CD4-positive, alpha-beta T cell treated with Interleukin-4 for 1 hour (primary cell): ENCODE results near the gene MYMK.
"Not testable (repeated sequence)": the region's sequence is repeated elsewhere in the genome, so short reads cannot be mapped to it uniquely, and the experiment has no call there.

Experiments
- DNase-seq, 2 donors: peaks; one replicate each; pipeline ENCODE4 v3.0.0-alpha.2; 2020 to 2022

Gene MYMK

DNA sequence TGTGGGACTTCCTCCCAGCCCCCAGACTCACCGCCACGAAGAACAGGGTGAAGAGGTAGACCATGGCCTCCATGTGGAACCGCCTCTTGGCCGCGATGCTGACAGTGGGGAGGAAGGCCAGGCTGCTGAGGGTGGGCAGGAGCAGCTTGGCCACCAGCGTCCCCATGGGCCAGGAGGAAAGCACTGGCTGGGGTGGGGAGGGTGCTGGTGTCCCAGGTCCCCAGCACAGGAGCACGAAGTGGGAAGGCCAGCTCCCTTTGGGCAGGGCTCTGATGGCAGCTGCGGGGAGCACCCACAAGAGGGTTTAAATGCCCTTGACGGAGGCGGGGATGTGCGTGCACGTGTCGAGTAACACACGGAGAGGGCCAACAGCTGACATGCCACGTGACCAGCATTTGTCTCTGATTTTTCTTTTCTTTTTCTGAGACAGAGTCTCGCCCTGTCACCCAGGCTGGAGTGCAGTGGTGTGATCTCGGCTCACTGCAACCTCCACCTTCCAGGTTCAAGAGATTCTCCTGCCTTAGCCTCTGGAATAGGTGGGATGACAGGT, at the start of gene MYMK:
MYMK (minus strand) TSS at position 281 of the 550 bp plus-strand sequence; CDS start at position 166, 115 bp downstream.
- DNase-seq, result no peak

DNA sequence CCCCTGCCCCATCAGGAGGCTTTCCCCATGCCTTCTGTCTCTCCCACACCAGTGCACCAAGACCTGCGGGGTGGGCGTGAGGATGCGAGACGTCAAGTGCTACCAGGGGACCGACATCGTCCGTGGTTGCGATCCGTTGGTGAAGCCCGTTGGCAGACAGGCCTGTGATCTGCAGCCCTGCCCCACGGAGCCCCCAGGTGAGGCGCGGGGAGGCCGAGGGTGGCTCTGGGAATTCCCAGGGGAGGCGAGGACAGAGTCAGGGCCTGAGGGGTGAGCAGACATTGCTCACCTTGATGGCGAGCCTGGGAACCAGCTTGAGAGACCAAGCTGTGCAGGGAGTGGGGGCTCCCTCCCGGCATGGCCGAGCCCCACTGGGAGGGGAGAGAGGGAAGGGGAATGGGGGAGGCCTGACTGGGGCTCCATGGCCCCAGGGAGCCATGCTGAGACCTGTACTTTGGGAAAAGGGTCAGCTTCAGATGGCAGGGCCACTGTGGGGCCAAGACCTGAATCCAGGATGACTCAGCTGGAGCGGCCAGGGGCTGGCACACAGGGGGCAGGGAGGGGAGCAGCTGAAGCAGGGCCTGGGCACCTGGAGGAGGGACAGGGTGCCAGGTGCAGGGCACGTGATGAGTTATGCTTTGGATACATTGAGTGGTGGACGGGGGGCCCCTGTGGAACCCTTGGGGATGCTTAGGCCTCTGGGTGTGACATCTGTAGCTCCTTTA, 49.2 kb upstream of the MYMK start:
- no peak for DNase-seq

GRCh38 chr9:133572821-133573361, 48.1 kb upstream of the MYMK start:
- no peak for DNase-seq

DNA sequence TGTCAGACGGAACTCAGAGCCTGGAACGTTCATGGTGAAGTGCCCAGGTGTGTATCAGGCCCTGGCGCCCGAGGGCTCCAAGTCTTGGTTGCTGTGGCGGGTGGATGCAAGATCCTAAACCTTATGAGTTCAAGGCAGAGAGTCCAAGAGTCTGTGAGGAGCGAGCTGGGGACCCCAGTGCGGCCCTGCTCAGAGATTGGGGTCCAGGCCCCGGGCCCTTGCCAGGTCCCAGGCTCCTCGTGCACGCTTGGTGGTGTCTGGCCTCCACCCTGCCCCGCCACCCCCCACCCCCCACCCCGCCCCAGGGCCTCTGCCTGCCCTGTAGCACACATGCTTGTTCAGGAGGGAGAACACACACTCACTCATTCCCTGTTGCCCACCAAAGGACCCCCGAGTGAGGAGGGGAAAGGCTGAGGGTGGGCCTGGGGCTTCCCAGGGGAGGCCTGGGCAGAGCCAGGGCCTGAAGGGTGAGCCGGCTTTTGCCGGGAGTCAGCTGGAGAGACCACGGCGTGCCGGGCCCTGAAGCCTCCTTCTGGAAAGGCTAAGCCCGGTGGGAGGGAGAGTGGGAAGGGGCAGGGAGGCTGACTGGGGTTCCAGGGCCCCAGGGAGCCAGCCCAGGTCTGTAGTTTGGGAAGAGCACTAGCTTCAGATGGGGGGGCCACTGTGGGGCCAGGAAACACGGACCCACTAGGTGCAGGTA, 47.3 kb upstream of the MYMK start:
- no peak for DNase-seq

GRCh38 chr9:133571391-133571890, 46.7 kb upstream of the MYMK start:
- DNase-seq, result no peak

DNA sequence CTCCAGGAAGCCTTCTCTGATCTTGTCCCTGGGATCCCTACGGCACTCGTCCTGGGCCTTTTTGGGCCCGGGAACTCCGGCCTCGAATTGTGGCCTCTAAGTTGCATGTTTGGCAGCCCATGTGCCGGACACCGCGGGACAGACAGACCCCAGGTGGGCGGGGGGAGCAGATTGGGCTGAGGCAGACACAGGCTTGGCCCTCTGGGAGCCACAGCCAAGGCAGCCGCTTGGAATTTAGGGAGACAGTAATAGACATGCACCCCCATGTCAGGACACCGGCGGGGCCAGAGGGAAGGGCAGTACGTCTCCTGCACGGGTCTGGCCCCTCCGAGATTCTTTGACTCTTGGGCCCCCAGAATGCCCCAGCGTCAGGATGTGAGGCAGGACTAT, 45.9 kb upstream of the MYMK start:
- DNase-seq, result no peak

GRCh38 chr9:133569891-133570690, 45.3 kb upstream of the MYMK start:
- no peak for DNase-seq

- DNase-seq, result no peak
Measured at GRCh38 chr9:133569121-133569785, 44.5 kb upstream of the MYMK start.

DNA sequence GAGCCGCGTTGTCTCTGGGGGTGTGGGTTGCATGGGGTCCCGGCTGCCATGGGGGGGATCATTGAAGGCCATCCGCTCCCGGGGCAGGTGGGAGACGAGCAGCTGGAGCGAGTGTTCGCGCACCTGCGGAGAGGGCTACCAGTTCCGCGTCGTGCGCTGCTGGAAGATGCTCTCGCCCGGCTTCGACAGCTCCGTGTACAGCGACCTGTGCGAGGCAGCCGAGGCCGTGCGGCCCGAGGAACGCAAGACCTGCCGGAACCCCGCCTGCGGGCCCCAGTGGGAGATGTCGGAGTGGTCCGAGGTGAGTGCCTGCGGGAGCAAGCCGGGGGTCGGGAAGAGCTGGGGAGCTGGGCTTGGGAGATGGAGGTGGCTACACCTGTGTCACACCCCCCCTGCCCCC, 43.4 kb upstream of the MYMK start:
- DNase-seq, result no peak

DNA sequence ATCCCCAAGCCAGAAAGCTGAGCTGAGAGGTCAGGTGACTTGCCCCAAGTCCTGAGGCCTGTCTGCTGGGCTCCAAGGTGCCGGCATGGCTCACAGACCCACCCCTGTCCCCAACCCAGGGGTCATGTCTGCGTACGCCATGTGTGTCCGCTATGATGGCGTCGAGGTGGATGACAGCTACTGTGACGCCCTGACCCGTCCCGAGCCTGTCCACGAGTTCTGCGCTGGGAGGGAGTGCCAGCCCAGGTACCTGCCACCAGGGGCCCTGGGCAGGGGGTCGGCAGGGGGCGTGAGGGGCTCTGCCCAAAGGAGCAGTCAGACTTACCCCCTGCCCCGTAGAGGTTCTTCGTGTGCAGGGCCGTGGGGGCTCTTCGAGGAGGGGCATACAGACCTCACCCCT, 42.1 kb upstream of the MYMK start:
- DNase-seq, result no peak

- DNase-seq, result no peak
Measured at GRCh38 chr9:133566382-133566781, 41.6 kb upstream of the MYMK start.

DNA sequence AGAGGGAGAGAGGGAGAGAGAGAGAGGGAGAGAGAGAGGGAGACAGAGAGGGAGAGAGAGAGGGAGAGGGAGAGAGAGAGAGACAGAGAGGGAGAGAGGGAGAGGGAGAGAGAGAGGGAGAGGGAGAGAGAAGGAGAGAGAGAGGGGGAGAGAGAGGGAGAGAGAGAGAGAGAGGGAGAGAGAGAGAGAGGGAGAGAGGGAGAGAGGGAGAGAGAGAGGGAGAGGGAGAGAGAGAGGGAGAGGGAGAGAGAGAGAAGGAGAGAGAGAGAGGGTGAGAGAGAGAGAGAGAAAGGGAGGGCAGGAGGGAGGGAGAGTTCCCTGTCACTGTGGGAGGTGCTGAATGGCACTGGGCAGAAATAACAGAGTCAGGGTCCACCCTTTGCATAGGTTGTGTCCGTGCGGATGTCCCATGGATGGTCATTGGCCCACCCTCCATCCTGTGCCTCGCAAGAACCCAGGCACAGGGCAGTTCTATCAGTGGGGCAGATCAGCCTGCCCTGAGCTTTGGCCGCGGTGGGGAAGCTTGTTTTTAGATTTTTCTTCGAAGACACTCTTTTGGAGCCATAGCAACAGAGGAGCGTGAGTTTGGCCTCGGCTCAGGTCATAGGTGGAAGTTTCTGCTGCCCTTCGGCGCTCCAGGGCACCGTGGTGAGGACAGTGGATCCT, 39.8 kb upstream of the MYMK start:
- DNase-seq, result no peak

- DNase-seq, result not testable (repeated sequence)
Measured at GRCh38 chr9:133563814-133564213, 39.1 kb upstream of the MYMK start.

DNA sequence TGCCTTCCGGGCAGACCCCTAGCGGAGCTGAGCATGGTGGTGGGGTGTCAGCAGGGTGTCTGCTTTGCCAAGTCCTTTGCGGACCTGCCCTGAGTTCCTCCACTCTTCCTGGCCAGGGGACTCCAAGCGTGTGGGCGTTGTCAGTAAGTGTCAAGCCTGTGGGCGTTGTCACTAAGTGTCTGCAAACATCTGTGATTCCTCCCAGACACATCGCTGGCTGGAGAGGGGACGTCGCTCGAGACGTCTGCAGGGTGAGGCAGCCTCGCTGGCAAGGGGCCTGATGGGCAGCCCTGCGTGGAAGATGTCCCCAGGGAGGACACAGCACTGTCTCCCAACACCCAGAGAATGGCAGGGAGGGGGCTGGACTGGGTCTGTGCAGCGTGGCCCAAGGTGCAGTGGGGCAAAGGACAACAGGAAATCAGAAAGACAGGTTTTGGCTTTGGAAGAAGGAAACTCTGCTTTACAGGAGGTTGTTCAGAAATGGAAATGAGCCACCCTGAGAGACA, 38.6 kb upstream of the MYMK start:
- no peak for DNase-seq

GRCh38 chr9:133562611-133563290, 38.0 kb upstream of the MYMK start:
- DNase-seq, result no peak

DNA sequence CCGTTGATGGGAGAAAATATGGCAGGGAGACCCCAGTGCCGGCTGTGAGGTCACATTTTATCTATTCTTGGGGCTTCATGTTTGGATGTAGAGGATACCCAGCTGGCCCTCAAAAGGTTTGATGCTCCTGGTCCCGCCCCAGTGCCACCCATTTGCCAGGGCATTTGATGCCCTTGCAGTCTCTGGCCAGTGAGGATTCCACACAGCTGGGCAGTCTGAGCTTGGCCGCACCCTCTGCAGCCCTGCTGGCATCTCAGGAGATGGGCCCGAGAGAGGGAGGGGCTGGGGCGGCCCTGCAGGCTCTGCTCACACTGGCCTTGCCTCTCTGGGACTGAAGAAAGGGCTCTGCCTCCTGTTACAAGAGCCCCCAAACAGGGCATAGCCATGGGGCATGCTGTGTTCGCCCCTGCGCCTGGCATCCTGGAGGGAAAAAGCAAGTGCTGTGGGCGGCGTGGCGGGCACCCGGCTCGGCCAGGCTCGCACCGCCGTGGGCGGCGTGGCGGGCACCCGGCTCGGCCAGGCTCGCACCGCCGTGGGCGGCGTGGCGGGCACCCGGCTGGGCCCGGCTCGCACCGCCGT, 37.3 kb upstream of the MYMK start:
- no peak for DNase-seq

DNA sequence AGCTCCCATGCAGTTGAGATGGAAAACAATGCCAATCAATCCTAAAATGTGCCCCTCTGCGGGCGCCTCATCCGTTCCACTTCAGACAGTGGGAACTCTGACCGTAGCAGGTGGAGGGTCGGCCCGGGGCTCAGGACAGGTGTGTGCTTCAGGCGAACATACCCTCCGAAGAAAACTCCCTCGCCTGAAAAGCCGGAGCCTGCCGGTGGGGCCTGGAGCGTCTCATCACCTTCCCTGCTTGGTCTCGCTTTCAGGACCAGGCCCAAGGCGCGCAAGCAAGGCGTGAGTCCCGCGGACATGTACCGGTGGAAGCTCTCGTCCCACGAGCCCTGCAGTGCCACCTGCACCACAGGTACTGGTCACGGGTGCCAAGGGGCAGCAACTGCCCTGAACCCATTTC, 36.2 kb upstream of the MYMK start:
- no peak for DNase-seq

DNA sequence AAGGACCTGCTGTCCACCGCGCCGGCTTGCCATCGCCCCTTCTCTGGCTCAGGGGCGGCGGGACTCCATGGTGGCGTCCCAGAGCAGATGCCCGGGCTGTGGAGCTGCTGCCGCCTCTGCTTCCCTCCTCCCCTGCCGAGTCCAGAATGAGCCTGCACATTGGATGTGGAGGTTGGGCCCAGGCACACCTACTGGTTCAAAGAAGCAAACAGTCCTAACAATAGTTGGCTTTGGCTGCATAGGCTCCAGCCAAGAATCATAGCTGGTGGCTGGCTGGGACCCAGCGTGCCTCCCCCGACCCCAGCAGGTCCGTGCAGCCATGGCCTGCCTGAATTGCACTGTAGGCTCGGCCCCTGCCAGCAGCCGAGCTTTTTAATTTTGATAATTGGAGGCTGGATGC, 35.6 kb upstream of the MYMK start:
- DNase-seq, result no peak

DNA sequence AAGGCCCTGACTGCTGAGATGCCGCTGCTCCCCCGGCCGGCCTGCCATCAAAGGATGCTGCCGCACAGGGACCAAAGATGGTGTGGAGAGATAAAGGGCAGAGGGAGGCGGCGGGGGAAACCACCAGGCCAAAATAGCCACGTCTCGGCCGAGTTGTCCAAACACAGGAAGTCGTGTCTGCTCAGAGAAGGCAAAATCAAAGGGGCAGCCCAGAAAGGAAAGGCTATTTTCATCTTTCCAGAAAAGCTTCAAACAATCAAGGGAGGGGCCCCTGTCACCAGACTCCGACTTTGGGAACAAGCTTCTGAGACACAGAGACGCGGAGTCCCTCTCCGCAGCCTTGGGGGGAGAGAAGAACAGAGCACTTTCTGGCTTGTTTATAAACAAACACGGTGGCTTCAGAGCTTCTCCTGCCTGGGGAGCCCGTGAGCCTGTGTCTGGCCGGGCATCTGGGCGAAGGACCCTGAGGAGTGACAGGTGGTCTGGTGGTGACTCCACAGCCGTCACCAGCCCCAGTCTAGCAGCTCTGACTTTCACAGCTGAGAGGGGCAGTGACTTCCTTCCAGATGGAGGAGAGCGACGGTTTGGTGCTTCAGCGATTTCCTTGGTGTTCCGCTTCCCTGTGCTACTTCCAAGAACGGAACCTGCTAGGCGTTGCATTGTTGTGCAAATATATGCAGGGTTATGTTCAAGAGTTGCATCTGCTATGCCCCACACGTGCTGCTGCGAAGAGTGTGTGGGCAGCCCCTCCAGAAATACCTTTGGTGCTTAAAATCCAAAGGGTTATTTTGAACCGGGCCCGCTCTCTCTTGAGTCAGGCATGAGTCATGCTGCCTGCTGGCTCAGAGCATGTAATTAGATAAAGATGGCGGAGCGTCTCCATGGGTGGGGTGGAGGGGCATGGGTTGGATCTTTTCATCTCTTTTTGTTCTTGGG, 33.7 kb upstream of the MYMK start:
- peak in 1 of 2 donors; percentile 24 for DNase-seq
